Uterus (tissue), 2 donors: ENCODE data around the gene PCLO.

ENCODE experiments used
- CTCF ChIP-seq, 4 experiments: fragments of 200-600 bp in 2 of 4; fragments of 450-650 bp in 2 of 4; sonication (generic) in 2 of 4; IDR thresholded peaks; one replicate each; pipeline ENCODE4 v1.5.1; 2016 to 2019; ENCODE audit warnings: antibody characterized with exemption in 4 of 4, mild to moderate bottlenecking in 2 of 4, moderate library complexity in 1 of 4
- POLR2A ChIP-seq, 2 donors: fragments of 450-650 bp; IDR thresholded peaks; one replicate each; pipeline ENCODE4 v1.6.1; 2016; ENCODE audit warnings: antibody characterized with exemption in 2 of 2, mild to moderate bottlenecking in 1 of 2, moderate library complexity in 1 of 2

- TF ChIP-seq POLR2A (IDR thresholded peaks at IDR 0.05) (no peak), CTCF (IDR thresholded peaks at IDR 0.05) (no peak)
Observed at GRCh38 chr7:82904871-82905270, 257.8 kb downstream of the PCLO start.
